Stimulated activated naive B cell treated with anti-CD40 and anti-IgM and Interleukin-4, amounts not matched to agents 10 μg/mL and 1 μg/mL and 100 μg/mL, for 72 hours (primary cell): ENCODE results near the gene MIXL1.
A peak's percentile ranks its signal among the peaks of the same experiment; 100 is the strongest.

Experiments used
- ATAC-seq, 2 donors: fragments of 150-1000 bp; cut with Tn5 transposase; replicated peaks; 2 replicates each; pipeline ENCODE4 v1.10.0; 2021; ENCODE audit warnings: moderate library complexity in 1 of 2
- DNase-seq: peaks from one replicate; pipeline ENCODE4 v3.0.0; 2021
- H3K27ac Mint-ChIP-seq: one replicate; pipeline ENCODE4 v1.8.0; 2022; ENCODE audit warnings: mild to moderate bottlenecking, mixed read lengths
- H3K27me3 Mint-ChIP-seq, 2 donors: one replicate each; pipeline ENCODE4 v1.8.0; 2022; ENCODE audit warnings: mixed read lengths in 2 of 2
- H3K36me3 Mint-ChIP-seq, 2 donors: one replicate each; pipeline ENCODE4 v1.8.0; 2022; ENCODE audit warnings: mixed read lengths in 2 of 2, mild to moderate bottlenecking in 1 of 2
- H3K4me1 Mint-ChIP-seq, 2 donors: one replicate each; pipeline ENCODE4 v1.8.0; 2022; ENCODE audit warnings: mixed read lengths in 2 of 2, mild to moderate bottlenecking in 1 of 2
- H3K4me3 Mint-ChIP-seq, 2 donors: one replicate each; pipeline ENCODE4 v1.8.0; 2022; ENCODE audit warnings: mild to moderate bottlenecking in 2 of 2, mixed read lengths in 2 of 2, moderate library complexity in 1 of 2
- H3K9me3 Mint-ChIP-seq, 2 donors: one replicate each; pipeline ENCODE4 v1.8.0; 2022; ENCODE audit warnings: mixed read lengths in 2 of 2, mild to moderate bottlenecking in 1 of 2

MIXL1 gene

DNA sequence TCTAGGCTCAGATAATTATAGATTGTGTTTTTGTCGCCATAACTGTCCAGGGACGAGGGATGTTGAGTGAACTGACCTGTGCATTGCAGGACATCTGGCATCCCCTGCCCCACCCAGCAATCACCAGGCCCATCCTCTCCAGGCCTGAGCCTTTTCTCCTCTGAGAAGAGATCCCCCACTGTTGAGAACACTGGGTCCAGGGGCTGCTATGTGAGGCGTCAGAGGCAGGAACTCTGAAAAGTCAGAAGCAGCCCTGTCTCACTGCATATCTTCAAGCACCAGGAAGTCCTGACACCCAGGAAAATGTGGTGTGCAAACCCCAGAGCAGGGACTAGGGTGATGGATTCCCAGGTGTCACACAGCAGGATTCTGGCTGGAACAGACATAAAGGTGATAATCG lies 19.8 kb upstream of the MIXL1 start:
- DNase-seq, result no peak
- Mint-ChIP-seq H3K4me1 (peaks cover 4 to 15% of the 10 kb centered on the region in 2 donors), H3K36me3 (no peaks in the 10 kb centered on the region), H3K27ac (no peak overlapping the region), H3K4me3 (no peak overlapping the region), H3K9me3 (no peaks in the 10 kb centered on the region), H3K27me3 (no peaks in the 10 kb centered on the region)
- no peak for ATAC-seq

DNA sequence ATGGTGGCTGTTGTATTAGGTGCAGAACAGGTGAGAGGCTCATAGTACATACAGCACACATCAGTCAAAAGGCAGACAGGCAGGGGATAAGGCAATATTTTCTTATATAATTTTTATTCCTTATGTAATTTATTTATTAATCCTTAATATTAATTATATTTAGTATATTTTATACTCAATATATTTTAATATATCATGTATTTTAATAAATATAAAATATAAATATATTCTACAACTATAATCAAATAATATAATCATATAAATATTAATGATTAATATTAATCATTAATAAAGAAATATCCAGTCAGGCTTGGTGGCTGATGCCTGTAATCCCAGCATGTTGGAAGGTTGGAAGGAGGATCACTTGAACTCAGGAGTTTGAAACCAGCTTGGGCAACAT lies 19.3 kb upstream of the MIXL1 start:
- Mint-ChIP-seq H3K9me3 (no peaks in the 10 kb centered on the region), H3K4me3 (no peak overlapping the region), H3K27me3 (no peaks in the 10 kb centered on the region), H3K36me3 (no peaks in the 10 kb centered on the region), H3K4me1 (peaks cover 4 to 15% of the 10 kb centered on the region in 2 donors), H3K27ac (no peak overlapping the region)
- no peak for DNase-seq
- no peak for ATAC-seq

DNA sequence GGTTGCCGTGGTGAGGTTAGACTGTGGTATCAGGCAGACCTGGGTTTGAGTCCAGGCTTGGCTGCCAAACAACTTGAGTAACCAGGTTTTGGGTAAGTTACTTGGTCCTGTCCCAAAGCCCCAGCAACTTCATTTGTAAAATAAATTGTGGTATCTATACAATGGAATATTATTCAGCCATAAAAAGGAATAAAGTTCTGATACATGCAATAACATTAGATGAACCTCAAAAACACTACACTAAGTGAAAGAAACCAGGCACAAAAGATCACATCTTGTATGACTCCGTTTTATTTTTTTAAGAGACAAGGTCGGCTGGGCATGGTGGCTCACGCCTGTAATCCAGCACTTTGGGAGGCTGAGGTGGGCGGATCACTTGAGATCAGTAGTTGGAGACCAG lies 16.4 kb upstream of the MIXL1 start:
- no peak overlapping the region for H3K27ac Mint-ChIP-seq
- no peak for DNase-seq

DNA sequence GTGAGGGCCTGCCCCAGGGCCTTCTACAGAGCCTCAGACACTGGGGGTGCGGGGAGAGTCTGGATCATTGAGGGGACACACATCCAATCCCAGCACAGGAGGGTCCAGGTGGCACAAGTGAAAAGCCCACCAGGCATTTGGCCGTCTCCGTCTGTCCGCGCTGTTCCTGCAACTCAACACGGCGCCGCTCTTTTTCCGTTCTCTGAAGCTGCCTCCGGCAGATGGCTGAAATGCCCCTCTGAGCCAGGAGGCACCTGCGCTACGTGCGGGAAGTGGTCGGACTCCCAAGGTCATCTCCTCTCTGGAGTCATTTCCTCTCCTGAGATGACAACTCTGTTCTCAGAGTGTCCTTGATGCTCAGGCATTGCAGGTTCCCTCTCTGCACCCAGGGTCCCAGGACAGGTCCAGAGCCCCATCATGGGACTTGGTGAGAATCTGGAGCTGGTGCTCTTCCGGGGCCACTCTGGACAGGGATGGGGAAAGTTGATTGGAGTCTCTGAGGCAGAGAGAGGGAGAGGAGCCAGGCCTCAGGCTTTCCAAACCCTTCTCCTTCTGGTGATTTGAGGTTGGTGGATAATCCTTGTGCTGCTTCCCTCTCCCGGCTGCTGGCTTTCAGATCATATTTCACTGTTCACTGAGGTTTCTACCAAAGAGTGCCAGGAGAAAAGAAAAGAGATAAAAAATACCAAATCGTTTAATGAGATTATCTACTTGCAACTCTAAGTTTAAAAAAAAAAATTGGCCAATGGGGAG lies 14.0 kb upstream of the MIXL1 start:
- Mint-ChIP-seq H3K27me3 (no peaks in the 10 kb centered on the region), H3K36me3 (no peaks in the 10 kb centered on the region), H3K9me3 (no peaks in the 10 kb centered on the region), H3K4me3 (no peak overlapping the region), H3K4me1 (peaks cover 0 to under 1% of the 10 kb centered on the region in 2 donors), H3K27ac (no peak overlapping the region)
- DNase-seq, result no peak
- ATAC-seq, result no peak

More for the DNA sequence above, 16.4 kb upstream of the MIXL1 start:
- H3K4me3 Mint-ChIP-seq, result no peak overlapping the region
- H3K36me3 Mint-ChIP-seq, result no peaks in the 10 kb centered on the region
- no peak for ATAC-seq
- H3K9me3 Mint-ChIP-seq, result no peaks in the 10 kb centered on the region
- no peaks in the 10 kb centered on the region for H3K4me1 Mint-ChIP-seq
- H3K27me3 Mint-ChIP-seq, result no peaks in the 10 kb centered on the region

DNA sequence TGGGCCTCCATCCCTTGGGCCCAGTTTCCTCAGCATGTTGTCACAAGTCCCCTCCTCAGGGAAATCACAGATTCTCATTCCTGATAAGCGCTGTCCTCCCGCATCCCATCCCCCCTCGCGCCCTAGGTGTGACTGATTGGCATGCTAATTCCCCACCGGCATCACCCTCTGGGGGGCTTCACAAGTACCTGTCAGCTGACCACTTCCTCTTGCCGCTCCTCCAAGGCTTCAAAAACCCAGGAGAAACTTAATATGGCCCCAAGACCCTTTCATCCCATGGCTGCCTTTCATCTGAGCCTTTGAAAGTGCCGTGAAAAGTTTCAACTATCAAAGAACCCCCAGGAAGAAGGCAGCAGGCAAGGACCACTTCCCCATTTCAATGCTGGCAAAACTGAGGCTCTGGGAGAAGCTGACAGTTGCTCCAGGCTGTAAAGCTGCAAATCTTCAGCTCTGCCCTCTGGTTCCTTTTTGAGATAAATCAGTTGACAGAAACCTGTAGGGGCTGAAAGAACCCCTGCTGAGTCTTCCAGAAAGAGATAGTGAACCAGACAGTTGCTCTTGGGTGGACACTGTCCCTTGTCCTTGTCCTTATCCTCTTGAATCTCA lies 12.8 kb upstream of the MIXL1 start:
- ATAC-seq, result no peak
- Mint-ChIP-seq H3K36me3 (no peaks in the 10 kb centered on the region), H3K9me3 (no peaks in the 10 kb centered on the region), H3K4me1 (peaks cover 4 to 12% of the 10 kb centered on the region in 2 donors), H3K4me3 (no peak overlapping the region), H3K27me3 (no peaks in the 10 kb centered on the region), H3K27ac (no peak overlapping the region)
- DNase-seq, result no peak

DNA sequence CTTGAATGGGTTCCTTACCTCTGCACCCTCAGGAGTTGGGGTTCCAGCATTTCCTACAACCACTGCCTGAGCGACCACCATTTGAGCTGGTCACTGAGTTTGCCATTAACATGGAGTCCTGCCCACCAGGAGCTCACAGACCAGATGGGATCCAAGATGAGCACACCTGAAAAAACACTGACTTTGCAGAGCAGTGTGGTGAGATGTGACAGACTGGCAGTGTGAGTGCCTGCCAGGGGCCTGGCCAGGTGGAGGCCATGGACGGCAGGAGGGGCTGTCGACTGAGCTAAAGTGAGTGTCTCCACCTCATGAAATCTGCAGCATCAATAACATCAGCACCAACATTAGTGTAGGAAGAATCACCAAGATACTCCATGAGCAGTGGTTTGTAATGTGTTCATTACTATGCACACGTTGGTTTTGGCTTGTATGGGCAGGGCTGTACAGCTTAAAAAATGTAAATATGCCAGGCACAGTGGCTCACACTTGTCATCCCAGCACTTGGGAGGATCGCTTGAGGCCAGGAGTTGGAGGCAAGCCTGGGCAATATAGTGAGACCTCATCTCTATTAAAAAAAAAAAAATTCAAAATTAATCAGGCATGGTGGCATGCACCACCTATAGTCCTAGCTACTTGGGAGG lies 12.2 kb upstream of the MIXL1 start:
- Mint-ChIP-seq H3K27ac (no peak overlapping the region), H3K9me3 (no peaks in the 10 kb centered on the region), H3K36me3 (no peaks in the 10 kb centered on the region), H3K27me3 (no peaks in the 10 kb centered on the region), H3K4me1 (peaks cover 6 to 12% of the 10 kb centered on the region in 2 donors), H3K4me3 (no peak overlapping the region)
- DNase-seq (no peak), ATAC-seq (no peak)

DNA sequence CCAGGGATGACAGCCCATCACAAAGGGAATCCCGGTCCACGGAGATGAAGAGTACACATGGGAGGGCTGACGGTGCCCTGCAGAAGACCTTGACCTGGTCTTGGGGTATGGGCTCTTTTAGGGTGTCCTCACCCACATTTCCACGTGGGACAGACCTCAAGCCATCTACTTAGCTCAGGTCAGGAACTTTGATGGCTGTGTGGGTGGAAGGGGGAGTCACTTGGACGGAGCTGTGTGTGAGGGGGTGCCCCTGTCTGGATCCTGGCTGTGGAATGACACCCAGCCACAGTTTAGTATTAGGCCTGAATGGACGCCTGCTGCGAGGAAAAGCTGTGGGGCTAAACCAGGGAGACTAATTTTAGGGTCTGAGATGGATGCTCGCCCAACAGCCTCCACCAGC lies 10.9 kb upstream of the MIXL1 start:
- H3K9me3 Mint-ChIP-seq, result no peaks in the 10 kb centered on the region
- DNase-seq, result no peak
- peaks cover 6 to 12% of the 10 kb centered on the region in 2 donors for H3K4me1 Mint-ChIP-seq
- H3K27me3 Mint-ChIP-seq, result no peaks in the 10 kb centered on the region
- H3K27ac Mint-ChIP-seq, result no peak overlapping the region
- ATAC-seq, result no peak
- H3K36me3 Mint-ChIP-seq, result no peaks in the 10 kb centered on the region
- H3K4me3 Mint-ChIP-seq, result no peak overlapping the region

DNA sequence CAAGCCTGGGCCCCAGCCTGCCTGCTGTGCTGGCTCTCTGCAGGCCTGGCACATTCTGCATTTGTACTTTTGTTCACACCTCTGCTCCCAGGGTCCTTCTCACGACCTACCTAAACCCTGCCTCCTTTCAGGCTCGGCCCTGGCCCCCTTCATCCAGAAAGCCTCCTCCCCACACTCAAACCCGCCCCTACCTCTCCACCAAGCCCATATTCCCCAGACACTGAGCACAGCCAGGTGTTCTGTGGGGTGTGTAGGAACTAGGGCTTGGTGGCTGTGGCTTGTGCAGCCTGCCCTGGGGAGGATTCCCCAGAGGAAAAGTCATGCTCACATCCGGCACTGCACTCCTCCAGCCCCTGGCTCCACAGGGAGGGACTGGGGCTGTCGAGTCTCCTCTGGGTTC lies 8.2 kb upstream of the MIXL1 start:
- ATAC-seq (peak; percentile 39 to 41), DNase-seq (no peak)
- H3K27me3 Mint-ChIP-seq, result no peaks in the 10 kb centered on the region
- no peaks in the 10 kb centered on the region for H3K36me3 Mint-ChIP-seq
- H3K4me1 Mint-ChIP-seq, result peaks cover 6 to 12% of the 10 kb centered on the region in 2 donors
- no peak overlapping the region for H3K27ac Mint-ChIP-seq
- no peak overlapping the region for H3K4me3 Mint-ChIP-seq
- no peaks in the 10 kb centered on the region for H3K9me3 Mint-ChIP-seq

DNA sequence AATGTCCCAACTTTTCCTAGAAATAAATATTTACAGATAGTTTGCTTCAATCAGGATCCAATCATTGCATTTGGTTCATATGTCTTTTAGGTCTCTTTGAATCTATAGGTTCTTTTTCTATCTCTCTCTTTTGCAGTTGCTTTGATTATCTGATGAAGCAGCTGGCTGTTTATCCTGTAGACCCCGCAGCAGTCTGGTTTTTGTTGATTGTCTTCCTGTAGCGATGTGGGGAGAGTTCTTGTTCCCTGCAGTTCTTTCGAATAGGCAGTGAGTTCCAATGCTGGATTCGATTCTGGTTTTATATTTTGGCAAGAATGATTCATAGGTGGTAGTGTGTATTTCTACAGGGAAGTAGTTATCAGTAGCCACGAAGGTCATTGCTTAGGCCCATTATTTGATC lies 7.4 kb upstream of the MIXL1 start:
- no peaks in the 10 kb centered on the region for H3K9me3 Mint-ChIP-seq
- no peak overlapping the region for H3K4me3 Mint-ChIP-seq
- no peak overlapping the region for H3K27ac Mint-ChIP-seq
- H3K36me3 Mint-ChIP-seq, result no peaks in the 10 kb centered on the region
- peaks cover 6 to 12% of the 10 kb centered on the region in 2 donors for H3K4me1 Mint-ChIP-seq
- H3K27me3 Mint-ChIP-seq, result no peaks in the 10 kb centered on the region
- DNase-seq (no peak), ATAC-seq (no peak)

DNA sequence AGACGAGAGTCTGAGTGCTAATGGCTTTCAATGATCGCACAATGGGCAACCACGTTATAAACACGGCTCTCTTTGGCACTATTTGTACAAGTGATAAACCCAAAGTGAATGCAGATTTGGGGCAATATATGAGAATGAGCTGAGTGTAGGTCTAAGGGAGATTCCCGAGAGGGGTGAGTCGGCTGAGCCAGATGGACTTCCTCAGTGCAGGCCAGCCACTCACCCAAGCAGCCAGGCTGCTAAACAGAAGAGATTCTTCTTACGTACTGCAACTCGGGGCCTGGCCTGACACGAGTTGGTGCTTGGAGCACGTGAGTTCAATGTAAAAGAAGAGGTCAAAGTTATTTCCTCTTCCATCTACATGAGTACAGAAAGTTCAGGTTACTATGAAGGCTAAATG lies 6.2 kb upstream of the MIXL1 start:
- Mint-ChIP-seq H3K4me3 (no peak overlapping the region), H3K4me1 (peaks cover 6 to 12% of the 10 kb centered on the region in 2 donors), H3K36me3 (no peaks in the 10 kb centered on the region), H3K9me3 (no peaks in the 10 kb centered on the region), H3K27ac (no peak overlapping the region), H3K27me3 (no peaks in the 10 kb centered on the region)
- no peak for DNase-seq
- ATAC-seq, result no peak

DNA sequence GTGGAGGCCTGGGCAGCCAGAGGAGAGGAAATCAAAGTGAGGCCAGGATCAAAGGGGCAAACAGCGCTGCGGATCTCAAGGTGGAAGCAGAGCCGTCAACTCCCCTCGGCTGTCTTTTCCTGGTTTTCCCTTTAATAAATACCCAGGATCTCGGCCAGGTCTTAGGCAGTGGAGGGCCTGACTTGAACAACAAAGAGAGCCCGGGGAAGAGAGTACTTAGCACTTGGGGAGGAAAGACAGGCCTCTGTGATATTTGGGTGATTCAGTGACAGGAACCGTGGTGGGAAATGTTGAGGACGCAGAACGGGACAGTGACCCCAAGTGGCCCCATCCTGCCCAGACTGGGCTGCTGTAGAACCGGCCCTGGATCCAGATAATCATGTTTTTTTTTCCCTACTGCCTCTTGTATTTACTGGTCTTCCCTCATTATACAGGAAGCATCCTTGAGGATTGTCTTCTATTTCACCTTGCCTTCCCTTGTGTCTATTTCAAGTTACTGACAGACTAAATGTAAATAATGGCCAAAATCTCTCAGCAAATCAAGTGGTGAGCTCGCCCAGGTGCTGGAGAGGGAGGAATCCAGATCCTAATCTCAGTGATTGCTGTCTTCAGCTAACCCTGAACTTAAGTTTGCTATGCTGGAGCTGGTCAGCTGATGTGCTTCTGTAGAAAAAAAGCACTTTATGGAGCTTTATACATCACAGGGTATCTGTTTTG lies 2.8 kb upstream of the MIXL1 start:
- H3K4me3 Mint-ChIP-seq, result no peak overlapping the region
- H3K9me3 Mint-ChIP-seq, result no peaks in the 10 kb centered on the region
- DNase-seq (no peak), ATAC-seq (no peak)
- H3K27ac Mint-ChIP-seq, result no peak overlapping the region
- H3K4me1 Mint-ChIP-seq, result peaks cover 5 to 7% of the 10 kb centered on the region in 2 donors
- H3K36me3 Mint-ChIP-seq, result no peaks in the 10 kb centered on the region
- peaks cover under 1 to 5% of the 10 kb centered on the region in 2 donors for H3K27me3 Mint-ChIP-seq

DNA sequence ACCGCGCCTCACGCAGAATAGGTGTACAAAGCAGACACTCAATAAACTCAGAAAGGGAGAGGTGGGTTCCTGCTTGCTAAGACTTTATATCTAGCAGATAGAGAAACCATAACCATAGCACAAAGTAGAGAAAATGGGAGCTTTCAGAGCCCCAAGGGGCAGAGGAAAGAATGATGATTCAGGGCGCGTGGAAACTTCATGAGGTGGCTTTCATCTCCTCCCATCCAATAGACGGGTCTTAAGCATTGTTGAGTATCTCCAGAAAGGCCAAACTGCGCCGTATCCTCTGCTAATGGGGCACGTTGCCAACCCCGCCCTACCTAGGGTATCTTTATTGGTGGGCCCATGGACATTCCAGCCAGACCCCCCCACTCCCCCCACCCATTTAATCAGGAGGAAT lies 778 bp upstream of the MIXL1 start:
- H3K4me1 Mint-ChIP-seq, result peaks cover 3 to 7% of the 10 kb centered on the region in 2 donors
- H3K9me3 Mint-ChIP-seq, result no peaks in the 10 kb centered on the region

DNA sequence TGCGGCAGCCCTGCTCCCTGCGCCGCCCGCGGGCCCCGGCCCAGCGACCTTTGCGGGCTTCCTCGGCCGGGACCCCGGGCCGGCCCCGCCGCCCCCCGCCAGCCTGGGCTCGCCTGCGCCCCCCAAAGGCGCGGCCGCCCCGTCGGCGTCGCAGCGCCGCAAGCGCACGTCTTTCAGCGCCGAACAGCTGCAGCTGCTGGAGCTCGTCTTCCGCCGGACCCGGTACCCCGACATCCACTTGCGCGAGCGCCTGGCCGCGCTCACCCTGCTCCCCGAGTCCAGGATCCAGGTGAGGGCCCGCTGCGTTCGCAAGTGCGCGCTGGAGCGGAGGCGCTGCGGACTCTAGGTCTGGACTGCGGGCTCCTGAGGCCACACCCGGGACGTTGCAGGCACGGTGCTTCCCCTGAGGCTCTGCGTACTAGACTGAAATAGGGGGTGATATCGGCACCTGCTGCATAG lies 351 bp downstream of the MIXL1 start:
- H3K36me3 Mint-ChIP-seq, result peaks cover 0 to 5% of the 10 kb centered on the region in 2 donors
- H3K27ac Mint-ChIP-seq, result peak overlapping the region; percentile 86
- peaks cover 9 to 16% of the 10 kb centered on the region in 2 donors for H3K27me3 Mint-ChIP-seq
- ATAC-seq (peak; percentile 88 to 89), DNase-seq (peak; percentile 27)
- peak overlapping the region; percentile 91 to 96 for H3K4me3 Mint-ChIP-seq
- peaks cover 3 to 7% of the 10 kb centered on the region in 2 donors for H3K4me1 Mint-ChIP-seq
- H3K9me3 Mint-ChIP-seq, result no peaks in the 10 kb centered on the region

More for the DNA sequence above, 778 bp upstream of the MIXL1 start:
- DNase-seq, result no peak
- Mint-ChIP-seq H3K27me3 (peaks cover 9 to 16% of the 10 kb centered on the region in 2 donors), H3K4me3 (peak overlapping the region; percentile 55 to 56), H3K36me3 (peaks cover 0 to 5% of the 10 kb centered on the region in 2 donors), H3K27ac (no peak overlapping the region)
- no peak for ATAC-seq

DNA sequence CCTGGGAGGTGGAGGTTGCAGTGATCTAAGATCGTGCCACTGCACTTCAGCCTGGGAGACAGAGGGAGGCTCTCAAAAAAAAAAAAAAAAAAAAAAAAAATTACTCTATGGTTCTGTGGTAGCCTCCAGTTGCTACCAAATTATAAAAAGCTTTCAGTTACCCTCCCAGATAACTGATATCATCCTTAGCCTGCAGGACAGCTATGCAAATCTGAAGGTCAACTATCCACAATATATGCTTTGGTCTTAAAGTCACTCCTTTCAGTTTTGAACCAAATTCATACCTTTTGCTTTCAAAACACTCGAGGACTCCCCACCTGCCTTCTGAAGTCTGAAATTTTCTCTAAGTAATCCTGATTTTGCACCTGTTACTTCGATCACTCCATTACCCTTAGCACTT lies 3.1 kb downstream of the MIXL1 start:
- Mint-ChIP-seq H3K36me3 (peaks cover 3 to 12% of the 10 kb centered on the region in 2 donors), H3K27ac (no peak overlapping the region)
- DNase-seq, result no peak

More for the DNA sequence above, 3.1 kb downstream of the MIXL1 start:
- no peaks in the 10 kb centered on the region for H3K9me3 Mint-ChIP-seq
- H3K27me3 Mint-ChIP-seq, result peaks cover 9 to 16% of the 10 kb centered on the region in 2 donors
- ATAC-seq, result no peak
- peaks cover 3 to 7% of the 10 kb centered on the region in 2 donors for H3K4me1 Mint-ChIP-seq
- H3K4me3 Mint-ChIP-seq, result no peak overlapping the region
